Measurements from ENCODE around the gene SIM2.

GRCh38 chr21:36783612-36784374 lies 84.9 kb downstream of the SIM2 start:
- TF ChIP-seq POLR2AphosphoS5 (IDR thresholded peaks at IDR 0.05; ENCODE audit: low read depth, low read length): no peak
- no peak for TF ChIP-seq TAF1 (IDR thresholded peaks at IDR 0.05; ENCODE audit: borderline replicate concordance, insufficient read depth, low read length)
- TF ChIP-seq SIN3A (IDR thresholded peaks at IDR 0.05; ENCODE audit: borderline replicate concordance, insufficient read depth, low read length): no peak

All from PFSK-1 (cell line).